ENCODE results near the gene RGS3.

GRCh38 chr9:113436728-113437515, 26.6 kb upstream of the RGS3 start:
- no peak for TF ChIP-seq CTCF (IDR thresholded peaks at IDR 0.05; ENCODE audit: insufficient read depth, low read length)
- TF ChIP-seq GABPA (IDR thresholded peaks at IDR 0.05; ENCODE audit: low read depth), result no peak
